Heart left ventricle (tissue), 16 donors: ENCODE measurements around the gene MLLT3. TPM values are rescaled to one million over a fixed set of nuclear protein-coding genes. Genes with fewer than 3 reads are reported as not detected.
A peak's percentile ranks its signal among the peaks of the same experiment; 100 is the strongest.

Experiments used
- ATAC-seq, 4 donors: fragments of 200-7000 bp; cut with Tn5 transposase; one replicate each; pipeline ENCODE4 v1.9.1; 2020 to 2022; ENCODE audit warnings: moderate library complexity in 4 of 4, mild to moderate bottlenecking in 3 of 4, moderate number of reproducible peaks in 1 of 4
- DNase-seq, 5 donors: peaks; one replicate each; pipeline ENCODE4 v3.0.0-alpha.2; 2020
- H3K27ac ChIP-seq, 12 donors: fragments of 200-600 bp; sonication (generic) in 4 of 12; one replicate each; pipeline versions ENCODE4 v1.5.0 to v1.8.0; 2016 to 2022; ENCODE audit warnings: mild to moderate bottlenecking in 2 of 12
- H3K27me3 ChIP-seq, 9 donors: fragments of 200-600 bp; sonication (generic) in 2 of 9; one replicate each; pipeline versions ENCODE4 v1.5.1 to v1.8.0; 2016 to 2022; ENCODE audit warnings: mild to moderate bottlenecking in 3 of 9
- H3K36me3 ChIP-seq, 9 donors: fragments of 200-600 bp; sonication (generic) in 2 of 9; one replicate each; pipeline versions ENCODE4 v1.5.0 to v1.8.0; 2018 to 2022; ENCODE audit warnings: mild to moderate bottlenecking in 2 of 9
- H3K4me1 ChIP-seq, 12 donors: fragments of 200-600 bp; sonication (generic) in 4 of 12; one replicate each; pipeline versions ENCODE4 v1.5.0 to v1.8.0; 2016 to 2022; ENCODE audit warnings: mild to moderate bottlenecking in 3 of 12
- H3K4me3 ChIP-seq, 12 donors: fragments of 200-600 bp; sonication (generic) in 4 of 12; one replicate each; pipeline versions ENCODE4 v1.5.0 to v1.8.0; 2017 to 2022; ENCODE audit warnings: mild to moderate bottlenecking in 9 of 12, moderate library complexity in 4 of 12
- H3K9me3 ChIP-seq, 12 donors: fragments of 200-600 bp; sonication (generic) in 4 of 12; one replicate each; pipeline versions ENCODE4 v1.5.0 to v1.8.0; 2016 to 2022; ENCODE audit warnings: mild to moderate bottlenecking in 1 of 12
- CTCF ChIP-seq, 12 donors: fragments of 200-600 bp; sonication (generic) in 4 of 12; IDR thresholded peaks; one replicate each; pipeline versions ENCODE4 v1.5.0 to v1.8.0; 2018 to 2022; ENCODE audit warnings: antibody characterized with exemption in 12 of 12, mild to moderate bottlenecking in 5 of 12
- POLR2A ChIP-seq, 2 donors: fragments of 450-650 bp; IDR thresholded peaks; one replicate each; pipeline ENCODE4 v1.6.1; 2017; ENCODE audit warnings: antibody characterized with exemption in 2 of 2, mild to moderate bottlenecking in 2 of 2, moderate library complexity in 2 of 2
- WGBS, 4 donors: extraction: QIAGEN DNeasy Blood & Tissue Kit in 2 of 4; methylation state at CpG; one replicate each; pipeline versions ENCODE4 v1.1.5 to v1.1.7; 2013 to 2018; 5-methylcytosine and 5-hydroxymethylcytosine counted together
- intact Hi-C, 10 donors: fragments of 100-400 bp; cut with DNase I; formaldehyde crosslinking; loops; one replicate each; pipeline versions ENCODE4 v1.11.1 to v1.14.2; 2022
- polyA plus RNA-seq, 2 donors: library from polyadenylated mRNA; stranded (reverse); fragments of 200-250 nt; gene quantifications; one replicate each; pipeline ENCODE4 v1.2.3, GENCODE V29; 2013
- total RNA-seq, 9 donors: library from RNA; depleted of rRNA in 2 of 9; stranded (reverse); fragments of >200 nt in 2 of 9; fragmentation: NEBNext Ultra II Directional in 3 of 9; extraction: Animal tissue kit (Norgen Biotek cat#: 25700) in 3 of 9; gene quantifications; one replicate each; pipeline versions ENCODE4 v1.1.0 to v1.2.4, GENCODE V29; 2016 to 2023
- donor health status: ischemic (EF 13 %, LVEDD 7.1; RV severe dilation, severe dysfunction).
- donor health status: healthy with polysubstance abuse.
- donor health status: DM: no; HTN: yes; CAD: no.
- donor health status: DM: no; HTN: no; CAD: no.
- donor health status: ischemic (EF 25% LVEDD 6.9; RV normal size, moderate dysfunction).
- donor health status: ischemic (EF 25% LVEDD 5.7; RV mildly dilated, moderate dysfunction).
- donor health status: healthy.
- donor health status: DM: yes; HTN: yes; CAD: no.
- donor health status: ischemic (EF 35%, LVEDD 5.7; RV mildly dilated, moderate dysfunction).
- donor health status: nonischemic (EF 11% LVEDD 7.7; RV severe dilation, severe dysfunction).
- donor health status: DM: yes; HTN: yes; CAD: no.
- donor health status: PGD.
- donor health status: ischemic (EF 29% LVEDD 5.4; RV normal size, mild dysfunction).
- donor health status: nonischemic (EF 23%, LVEDD 6.1; RV moderate dilation, normal function).

Gene MLLT3
- total and polyA plus RNA-seq, 11 donors: 7.5 to 21.0 (median 15.3) TPM

GRCh38 chr9:20598367-20598766 lies 23.9 kb downstream of the MLLT3 start:
- intact Hi-C loops: no loop called here
- Histone ChIP-seq H3K4me3 (no peak overlapping the region), H3K27ac (no peak overlapping the region), H3K4me1 (peaks cover 0 to 37% (median 15%) of the 10 kb centered on the region in 12 donors), H3K9me3 (no peaks in the 10 kb centered on the region), H3K36me3 (no peaks in the 10 kb centered on the region), H3K27me3 (no peaks in the 10 kb centered on the region)
- 91 to 99% (median 97%) methylated on average over 1 of the region's 1 CpG for WGBS, 4 donors
- TF ChIP-seq POLR2A (IDR thresholded peaks at IDR 0.05) (no peak), CTCF (IDR thresholded peaks at IDR 0.05) (no peak)
- DNase-seq (no peak), ATAC-seq (no peak)

- Histone ChIP-seq H3K36me3 (no peaks in the 10 kb centered on the region), H3K27ac (no peak overlapping the region), H3K27me3 (no peaks in the 10 kb centered on the region), H3K4me1 (peaks cover 0 to 34% (median 12%) of the 10 kb centered on the region in 12 donors), H3K4me3 (no peak overlapping the region), H3K9me3 (no peaks in the 10 kb centered on the region)
- no peak for ATAC-seq
- intact Hi-C loops: no loop called here
- DNase-seq: no peak
- no peak for TF ChIP-seq CTCF (IDR thresholded peaks at IDR 0.05)
- no peak for TF ChIP-seq POLR2A (IDR thresholded peaks at IDR 0.05)
These were observed 24.4 kb downstream of the MLLT3 start for GRCh38 chr9:20597862-20598261.

DNA sequence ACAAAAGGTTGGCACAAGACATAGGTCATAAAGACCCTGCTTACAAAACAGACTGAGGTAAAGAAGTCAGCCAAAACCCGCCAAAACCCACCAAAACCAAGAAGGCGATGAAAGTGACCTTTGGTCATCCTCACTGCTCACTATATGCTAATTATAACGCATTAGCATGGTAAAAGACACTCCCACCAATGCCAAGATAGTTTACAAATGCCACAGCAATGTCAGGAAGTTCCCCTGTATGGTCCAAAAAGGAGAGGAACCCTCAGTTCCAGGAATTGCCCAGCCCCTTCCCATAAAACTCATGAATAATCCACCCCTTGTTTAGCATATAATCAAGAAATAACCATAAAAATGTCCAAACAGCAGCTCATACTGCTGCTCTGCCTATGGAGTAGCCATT lies 27.7 kb downstream of the MLLT3 start:
- H3K36me3 ChIP-seq: no peaks in the 10 kb centered on the region
- TF ChIP-seq POLR2A (IDR thresholded peaks at IDR 0.05) (no peak), CTCF (IDR thresholded peaks at IDR 0.05) (no peak)
- no peak for ATAC-seq
- H3K27me3 ChIP-seq: no peaks in the 10 kb centered on the region
- DNase-seq: no peak
- intact Hi-C loops: no loop called here
- H3K4me3 ChIP-seq: no peak overlapping the region
- H3K9me3 ChIP-seq: no peaks in the 10 kb centered on the region
- 80 to 89% (median 86%) methylated on average over 3 of the region's 3 CpGs for WGBS, 4 donors
- H3K27ac ChIP-seq: no peak overlapping the region
- peaks cover 0 to 18% (median 3%) of the 10 kb centered on the region in 12 donors for H3K4me1 ChIP-seq

- DNase-seq: no peak
- TF ChIP-seq POLR2A (IDR thresholded peaks at IDR 0.05) (no peak), CTCF (IDR thresholded peaks at IDR 0.05) (no peak)
- 53 to 70% (median 60%) methylated on average over 2 of the region's 2 CpGs for WGBS, 4 donors
- H3K27me3 ChIP-seq: no peaks in the 10 kb centered on the region
- intact Hi-C loops: no loop called here
- H3K27ac ChIP-seq: peak overlapping the region in 1 of 12 donors; percentile 27
- H3K9me3 ChIP-seq: no peaks in the 10 kb centered on the region
- peaks cover 0 to 18% (median 3%) of the 10 kb centered on the region in 12 donors for H3K4me1 ChIP-seq
- no peak overlapping the region for H3K4me3 ChIP-seq
- no peaks in the 10 kb centered on the region for H3K36me3 ChIP-seq
- no peak for ATAC-seq
These were observed 28.8 kb downstream of the MLLT3 start for GRCh38 chr9:20593537-20593936.
